Tibial nerve (tissue), 4 donors: Measurements from ENCODE around the gene GDPD3. TPM values are rescaled to one million over a fixed set of nuclear protein-coding genes. Genes with fewer than 3 reads are reported as not detected.
A peak's percentile ranks its signal among the peaks of the same experiment; 100 is the strongest.

Experiments used
- DNase-seq, 2 donors: peaks; one replicate each; pipeline ENCODE4 v3.0.0-alpha.2; 2019; ENCODE audit warnings: low spot score in 2 of 2
- H3K27ac ChIP-seq, 4 donors: fragments of 200-600 bp; sonication (generic) in 3 of 4; one replicate each; pipeline ENCODE4 v1.5.1; 2017 to 2019; ENCODE audit warnings: mild to moderate bottlenecking in 1 of 4
- H3K27me3 ChIP-seq, 2 donors: fragments of 200-600 bp; sonication (generic) in 1 of 2; one replicate each; pipeline versions ENCODE4 v1.5.1 to v1.6.0; 2017 to 2019
- H3K36me3 ChIP-seq, 3 donors: fragments of 200-600 bp; sonication (generic); one replicate each; pipeline ENCODE4 v1.5.1; 2018 to 2019
- H3K4me1 ChIP-seq, 4 donors: fragments of 200-600 bp; sonication (generic) in 3 of 4; one replicate each; pipeline ENCODE4 v1.5.1; 2017 to 2019
- H3K4me3 ChIP-seq, 4 donors: fragments of 200-600 bp; sonication (generic) in 3 of 4; one replicate each; pipeline ENCODE4 v1.5.1; 2017 to 2019; ENCODE audit warnings: mild to moderate bottlenecking in 1 of 4, moderate library complexity in 1 of 4
- H3K9me3 ChIP-seq, 4 donors: fragments of 200-600 bp; sonication (generic) in 3 of 4; one replicate each; pipeline ENCODE4 v1.5.1; 2017 to 2019
- CTCF ChIP-seq, 5 experiments: fragments of 200-600 bp in 3 of 5; fragments of 450-650 bp in 2 of 5; sonication (generic) in 3 of 5; IDR thresholded peaks; one replicate each; pipeline ENCODE4 v1.5.1; 2016 to 2019; ENCODE audit warnings: antibody characterized with exemption in 5 of 5, mild to moderate bottlenecking in 3 of 5, moderate library complexity in 2 of 5
- EP300 ChIP-seq, 2 donors: sonication (generic); formaldehyde crosslinking; IDR thresholded peaks; one replicate each; pipeline ENCODE4 v1.6.1; 2017; ENCODE audit warnings: antibody characterized with exemption in 2 of 2, mild to moderate bottlenecking in 1 of 2
- POLR2A ChIP-seq, 2 donors: fragments of 450-650 bp; IDR thresholded peaks; one replicate each; pipeline ENCODE4 v1.6.1; 2017; ENCODE audit warnings: antibody characterized with exemption in 2 of 2, mild to moderate bottlenecking in 2 of 2, moderate library complexity in 2 of 2
- WGBS, 2 donors: methylation state at CpG; one replicate each; pipeline ENCODE4 v1.1.5; 2018; 5-methylcytosine and 5-hydroxymethylcytosine counted together
- total RNA-seq, 4 donors: library from RNA; depleted of rRNA; stranded (reverse); fragments of >200 nt; gene quantifications; one replicate each; pipeline ENCODE4 v1.1.0, GENCODE V29; 2016

The GDPD3 gene
- total RNA-seq, 4 donors from 2014 or later, result 2.8 to 5.2 (median 4.6) TPM

DNA sequence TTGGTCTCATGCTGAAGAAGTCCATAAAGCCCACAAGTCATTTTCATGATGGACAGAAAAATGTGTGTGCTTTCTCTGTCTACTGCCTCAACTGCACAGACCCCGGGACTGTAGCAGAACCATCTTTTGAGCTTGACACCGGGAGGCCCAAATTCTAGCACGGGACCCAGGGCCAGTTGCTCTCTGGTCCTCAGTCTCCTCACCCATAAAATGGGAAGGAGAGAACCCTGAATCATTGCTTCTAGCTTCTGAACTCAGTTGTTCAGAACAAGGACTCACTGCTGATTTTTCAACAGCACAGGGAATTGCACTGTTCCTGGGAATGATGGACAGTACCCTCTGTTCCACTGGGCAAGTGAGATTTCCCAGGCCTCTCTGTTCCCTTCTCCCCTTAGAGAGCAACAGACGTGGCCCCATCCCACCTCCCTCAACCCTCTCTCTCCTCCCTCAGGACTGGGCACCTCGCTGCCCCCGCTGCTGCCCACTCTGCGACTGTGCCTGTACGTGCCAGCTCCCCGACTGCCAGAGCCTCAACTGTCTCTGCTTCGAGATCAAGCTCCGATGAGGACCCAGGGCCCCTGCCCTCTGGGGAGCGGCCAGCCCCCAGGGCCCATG is 50.0 kb downstream of the GDPD3 start:
- H3K27ac ChIP-seq, result peak overlapping the region; percentile 90 to 100 (median 96)
- TF ChIP-seq POLR2A (IDR thresholded peaks at IDR 0.05), result no peak
- no peak for TF ChIP-seq CTCF (IDR thresholded peaks at IDR 0.05)
- no peak for TF ChIP-seq EP300 (IDR thresholded peaks at IDR 0.05)
- peaks cover 0 to 16% (median 3%) of the 10 kb centered on the region in 3 donors for H3K36me3 ChIP-seq
- no peaks in the 10 kb centered on the region for H3K9me3 ChIP-seq
- no peak for DNase-seq
- peaks cover 5 to 40% (median 26%) of the 10 kb centered on the region in 4 donors for H3K4me1 ChIP-seq
- WGBS, 2 donors, result 42 to 47% methylated on average over 12 of the region's 12 CpGs
- H3K4me3 ChIP-seq, result peak overlapping the region; percentile 65 to 96 (median 91)
- H3K27me3 ChIP-seq, result no peaks in the 10 kb centered on the region

DNA sequence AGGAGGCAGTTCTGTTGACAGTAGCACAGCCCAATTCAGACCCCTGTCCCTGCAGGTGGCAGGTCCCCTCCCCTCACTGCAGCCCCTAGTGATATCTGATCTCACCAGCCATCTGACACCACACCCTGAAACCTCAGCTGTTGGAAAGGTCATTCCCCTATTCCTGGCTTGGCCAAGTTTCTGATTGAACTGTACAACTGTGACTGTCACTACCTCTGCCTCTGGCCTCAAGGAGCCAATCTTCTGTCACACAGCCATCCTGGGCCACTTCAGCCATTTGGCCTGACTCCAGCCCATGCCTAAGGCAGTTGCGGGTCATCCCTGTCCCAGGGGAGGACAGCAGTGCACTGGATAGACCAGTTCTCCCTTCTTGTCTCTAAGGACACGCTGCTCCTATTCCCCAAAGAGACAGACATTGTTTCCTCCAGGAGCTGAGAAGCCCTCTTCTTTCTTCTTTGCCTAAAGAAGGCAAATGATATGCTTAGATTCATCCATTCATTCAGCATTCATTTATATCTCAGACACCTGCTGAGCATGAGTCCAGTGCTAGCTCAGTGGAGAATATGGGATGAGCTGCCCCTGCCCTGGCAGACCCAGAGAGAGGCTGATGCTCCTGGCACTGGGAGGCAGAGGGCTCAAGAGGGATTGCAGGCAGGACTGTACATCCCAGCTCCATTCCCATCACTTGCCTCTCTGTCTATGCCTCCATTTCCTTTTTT is 52.3 kb downstream of the GDPD3 start:
- no peak for DNase-seq
- 77 to 89% methylated on average over 2 of the region's 2 CpGs for WGBS, 2 donors
- H3K36me3 ChIP-seq, result no peaks in the 10 kb centered on the region
- TF ChIP-seq EP300 (IDR thresholded peaks at IDR 0.05) (no peak), POLR2A (IDR thresholded peaks at IDR 0.05) (no peak), CTCF (IDR thresholded peaks at IDR 0.05) (no peak)
- no peaks in the 10 kb centered on the region for H3K9me3 ChIP-seq
- no peaks in the 10 kb centered on the region for H3K27me3 ChIP-seq
- H3K4me3 ChIP-seq, result no peak overlapping the region
- H3K27ac ChIP-seq, result no peak overlapping the region
- H3K4me1 ChIP-seq, result peaks cover 5 to 21% (median 9%) of the 10 kb centered on the region in 4 donors

- WGBS, 2 donors, result 63 to 82% methylated on average over 4 of the region's 4 CpGs
- no peak overlapping the region for H3K27ac ChIP-seq
- no peaks in the 10 kb centered on the region for H3K9me3 ChIP-seq
- no peak for DNase-seq
- no peaks in the 10 kb centered on the region for H3K27me3 ChIP-seq
- no peak overlapping the region for H3K4me3 ChIP-seq
- peaks cover 5 to 21% (median 9%) of the 10 kb centered on the region in 4 donors for H3K4me1 ChIP-seq
- no peaks in the 10 kb centered on the region for H3K36me3 ChIP-seq
- TF ChIP-seq POLR2A (IDR thresholded peaks at IDR 0.05) (no peak), EP300 (IDR thresholded peaks at IDR 0.05) (no peak), CTCF (IDR thresholded peaks at IDR 0.05) (no peak)
Observed at GRCh38 chr16:30060346-30060745, 53.0 kb downstream of the GDPD3 start.

DNA sequence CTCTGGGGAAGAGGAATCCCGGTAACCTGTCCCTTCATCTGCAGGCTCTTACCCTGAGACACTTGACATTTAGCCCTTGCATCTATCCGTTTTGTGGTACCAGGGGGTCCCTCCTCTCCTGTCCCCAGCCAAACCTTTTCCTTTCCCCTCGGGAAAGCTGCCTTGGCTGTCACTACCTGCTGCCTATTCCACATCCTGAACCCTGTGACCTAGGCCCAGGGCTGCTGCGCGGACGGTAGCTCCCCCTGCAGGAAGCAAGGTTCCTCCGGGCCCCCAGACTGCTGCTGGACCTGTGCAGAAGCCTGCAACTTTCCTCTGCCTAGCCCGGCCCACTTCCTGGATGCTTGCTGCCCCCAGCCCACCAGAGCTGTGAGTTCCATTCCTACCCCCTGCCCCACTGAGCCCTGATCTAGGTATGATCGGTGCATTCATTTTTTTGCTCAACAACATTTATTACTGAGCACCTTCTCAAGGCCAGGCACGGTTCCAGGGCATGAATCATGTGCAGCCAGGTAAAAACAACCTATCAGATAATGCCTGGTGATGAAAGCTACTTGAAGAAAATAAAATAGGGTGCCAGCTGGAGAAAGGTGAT is 58.3 kb downstream of the GDPD3 start:
- no peak for DNase-seq
- 39 to 40% methylated on average over 10 of the region's 10 CpGs for WGBS, 2 donors
- peaks cover 0 to 26% (median 13%) of the 10 kb centered on the region in 4 donors for H3K4me1 ChIP-seq
- no peaks in the 10 kb centered on the region for H3K27me3 ChIP-seq
- no peaks in the 10 kb centered on the region for H3K36me3 ChIP-seq
- no peak overlapping the region for H3K4me3 ChIP-seq
- H3K9me3 ChIP-seq, result no peaks in the 10 kb centered on the region
- TF ChIP-seq CTCF (IDR thresholded peaks at IDR 0.05) (peak in 1 of 5 experiments; percentile 24), POLR2A (IDR thresholded peaks at IDR 0.05) (no peak)
- no peak overlapping the region for H3K27ac ChIP-seq

Other genes starting within 250 kb of the GDPD3 start
- gene SEZ6L2, start 214.0 kb downstream of the GDPD3 start, total RNA-seq, result 1 to 10 TPM in 2 of 4 donors, under 1 TPM in 2; 0.84 to 4.9 (median 1.3) TPM
- 1 to 10 TPM in 3 of 4 donors, under 1 TPM in 1; 0.90 to 5.7 (median 3.9) TPM for gene ASPHD1, start 213.0 kb downstream of the GDPD3 start, total RNA-seq
- 10 to 100 TPM; 31.0 to 81.0 (median 38.7) TPM for gene KCTD13, start 187.3 kb downstream of the GDPD3 start, total RNA-seq
- 100 to 1,000 TPM in 2 of 4 donors, 10 to 100 TPM in 2; 83.1 to 144 (median 103) TPM for gene TMEM219, start 151.5 kb downstream of the GDPD3 start, total RNA-seq
- gene TAOK2, start 139.7 kb downstream of the GDPD3 start, total RNA-seq, result 10 to 100 TPM; 51.3 to 88.8 (median 66.0) TPM
- gene HIRIP3, start 117.9 kb downstream of the GDPD3 start, total RNA-seq, result 10 to 100 TPM; 12.6 to 26.7 (median 22.6) TPM
- gene INO80E, start 117.3 kb downstream of the GDPD3 start, total RNA-seq, result 10 to 100 TPM; 36.6 to 60.4 (median 51.6) TPM
- gene DOC2A, start 102.5 kb downstream of the GDPD3 start, total RNA-seq, result 1 to 10 TPM in 2 of 4 donors, under 1 TPM in 2; 0.44 to 4.2 (median 1.7) TPM
- gene C16orf92, start 90.3 kb downstream of the GDPD3 start, total RNA-seq, result not detected
- gene TLCD3B, start 82.3 kb downstream of the GDPD3 start, total RNA-seq, result not detected
- 100 to 1,000 TPM; 474 to 649 (median 487) TPM for gene ALDOA, start 47.8 kb downstream of the GDPD3 start, total RNA-seq
- gene PPP4C, start 37.5 kb downstream of the GDPD3 start, total RNA-seq, result 10 to 100 TPM; 21.1 to 54.3 (median 34.3) TPM
- 1 to 10 TPM in 1 of 4 donors, under 1 TPM in 2, not detected in 1; 0.66 to 1.5 (median 0.84) TPM for gene TBX6, start 21.6 kb downstream of the GDPD3 start, total RNA-seq
- gene YPEL3, start 17.3 kb downstream of the GDPD3 start, total RNA-seq, result 100 to 1,000 TPM in 2 of 4 donors, 10 to 100 TPM in 2; 81.9 to 197 (median 122) TPM
- 10 to 100 TPM; 65.5 to 93.0 (median 79.5) TPM for gene MAPK3, start 9.7 kb upstream of the GDPD3 start, total RNA-seq
- gene CORO1A, start 70.1 kb upstream of the GDPD3 start, total RNA-seq, result 10 to 100 TPM; 35.0 to 66.9 (median 47.1) TPM
- gene BOLA2B, start 80.1 kb upstream of the GDPD3 start, total RNA-seq, result 100 to 1,000 TPM; 218 to 491 (median 322) TPM
- 10 to 100 TPM; 45.7 to 68.7 (median 52.8) TPM for gene SLX1A, start 80.3 kb upstream of the GDPD3 start, total RNA-seq
- 10 to 100 TPM in 3 of 4 donors, 1 to 10 TPM in 1; 9.8 to 55.3 (median 32.9) TPM for gene SULT1A3, start 85.7 kb upstream of the GDPD3 start, total RNA-seq
- 1 to 10 TPM; 5.1 to 9.6 (median 7.4) TPM for gene NPIPB13, start 134.9 kb upstream of the GDPD3 start, total RNA-seq
- 10 to 100 TPM; 31.8 to 42.7 (median 36.1) TPM for gene CD2BP2, start 241.8 kb upstream of the GDPD3 start, total RNA-seq